ENCODE measurements around the gene HTD2. TPM values are rescaled to one million over a fixed set of nuclear protein-coding genes. Genes with fewer than 3 reads are reported as not detected.

Gene HTD2
- total RNA-seq, 1 experiment from 2014 or later, result 13.5 TPM

DNA sequence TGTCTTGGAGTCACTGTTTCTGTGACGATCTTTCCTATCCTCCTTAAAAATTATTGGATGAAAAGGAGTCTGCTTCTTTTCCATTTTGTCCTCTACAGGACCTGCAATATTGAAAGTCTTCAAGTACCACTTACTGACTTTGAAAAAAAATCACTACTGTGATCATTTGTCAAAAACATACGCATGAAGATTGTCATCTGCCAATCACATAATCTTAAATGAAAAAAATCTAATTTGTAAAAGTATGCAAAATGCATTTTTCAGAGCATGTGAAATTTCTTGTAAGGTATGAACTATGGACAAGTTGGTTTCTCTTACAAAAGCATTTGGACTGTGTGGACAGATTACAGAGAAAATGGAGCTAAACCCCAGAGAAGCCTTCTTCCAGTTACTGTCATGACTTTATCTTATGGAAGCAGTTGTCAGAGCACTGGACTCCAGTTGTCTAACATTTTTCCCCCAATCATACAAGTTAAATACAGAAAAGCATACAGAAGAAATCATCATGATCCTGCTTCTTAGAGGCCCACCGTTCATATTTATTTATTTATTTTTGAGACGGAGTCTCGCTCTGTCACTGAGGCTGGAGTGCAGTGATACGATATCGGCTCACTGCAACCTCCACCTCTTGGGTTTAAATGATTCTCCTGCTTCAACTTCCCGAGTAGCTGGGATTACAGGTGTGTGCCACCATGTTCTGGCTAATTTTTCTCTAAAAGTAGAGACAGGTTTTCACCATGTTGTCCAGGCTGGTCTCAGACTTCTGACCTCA lies 23.0 kb downstream of the HTD2 start (continued):
- TF ChIP-seq CBX3 (IDR thresholded peaks at IDR 0.05; ENCODE audit: low read depth) (no peak), SIN3A (IDR thresholded peaks at IDR 0.05; ENCODE audit: low read depth) (no peak), EZH2phosphoT487 (IDR thresholded peaks at IDR 0.05; ENCODE audit: borderline replicate concordance) (no peak), JUND (IDR thresholded peaks at IDR 0.05) (no peak), CEBPB (IDR thresholded peaks at IDR 0.05; ENCODE audit: low read depth) (no peak), TCF7L2 (IDR thresholded peaks at IDR 0.05; ENCODE audit: borderline replicate concordance, extremely low read depth, insufficient read depth, insufficient read length) (no peak), EZH2 (IDR thresholded peaks at IDR 0.05) (no peak), RAD21 (IDR thresholded peaks at IDR 0.05; ENCODE audit: low read depth) (no peak), EGR1 (IDR thresholded peaks at IDR 0.05; ENCODE audit: low read depth) (no peak), FOSL1 (IDR thresholded peaks at IDR 0.05; ENCODE audit: low read depth) (no peak), SP1 (IDR thresholded peaks at IDR 0.05; ENCODE audit: low read depth) (no peak)
- TF ChIP-seq, protein P1, sequence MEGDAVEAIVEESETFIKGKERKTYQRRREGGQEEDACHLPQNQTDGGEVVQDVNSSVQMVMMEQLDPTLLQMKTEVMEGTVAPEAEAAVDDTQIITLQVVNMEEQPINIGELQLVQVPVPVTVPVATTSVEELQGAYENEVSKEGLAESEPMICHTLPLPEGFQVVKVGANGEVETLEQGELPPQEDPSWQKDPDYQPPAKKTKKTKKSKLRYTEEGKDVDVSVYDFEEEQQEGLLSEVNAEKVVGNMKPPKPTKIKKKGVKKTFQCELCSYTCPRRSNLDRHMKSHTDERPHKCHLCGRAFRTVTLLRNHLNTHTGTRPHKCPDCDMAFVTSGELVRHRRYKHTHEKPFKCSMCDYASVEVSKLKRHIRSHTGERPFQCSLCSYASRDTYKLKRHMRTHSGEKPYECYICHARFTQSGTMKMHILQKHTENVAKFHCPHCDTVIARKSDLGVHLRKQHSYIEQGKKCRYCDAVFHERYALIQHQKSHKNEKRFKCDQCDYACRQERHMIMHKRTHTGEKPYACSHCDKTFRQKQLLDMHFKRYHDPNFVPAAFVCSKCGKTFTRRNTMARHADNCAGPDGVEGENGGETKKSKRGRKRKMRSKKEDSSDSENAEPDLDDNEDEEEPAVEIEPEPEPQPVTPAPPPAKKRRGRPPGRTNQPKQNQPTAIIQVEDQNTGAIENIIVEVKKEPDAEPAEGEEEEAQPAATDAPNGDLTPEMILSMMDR (IDR thresholded peaks at IDR 0.05 in 2 of 3, conservative IDR thresholded peaks at IDR 0.05 in 1 of 3; ENCODE audit: borderline replicate concordance in 1 of 3, insufficient read depth in 1 of 3, low read depth in 2 of 3, low read length in 2 of 3), result no peak
- TF ChIP-seq, protein P2, sequence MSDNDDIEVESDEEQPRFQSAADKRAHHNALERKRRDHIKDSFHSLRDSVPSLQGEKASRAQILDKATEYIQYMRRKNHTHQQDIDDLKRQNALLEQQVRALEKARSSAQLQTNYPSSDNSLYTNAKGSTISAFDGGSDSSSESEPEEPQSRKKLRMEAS (IDR thresholded peaks at IDR 0.05), result no peak

DNA sequence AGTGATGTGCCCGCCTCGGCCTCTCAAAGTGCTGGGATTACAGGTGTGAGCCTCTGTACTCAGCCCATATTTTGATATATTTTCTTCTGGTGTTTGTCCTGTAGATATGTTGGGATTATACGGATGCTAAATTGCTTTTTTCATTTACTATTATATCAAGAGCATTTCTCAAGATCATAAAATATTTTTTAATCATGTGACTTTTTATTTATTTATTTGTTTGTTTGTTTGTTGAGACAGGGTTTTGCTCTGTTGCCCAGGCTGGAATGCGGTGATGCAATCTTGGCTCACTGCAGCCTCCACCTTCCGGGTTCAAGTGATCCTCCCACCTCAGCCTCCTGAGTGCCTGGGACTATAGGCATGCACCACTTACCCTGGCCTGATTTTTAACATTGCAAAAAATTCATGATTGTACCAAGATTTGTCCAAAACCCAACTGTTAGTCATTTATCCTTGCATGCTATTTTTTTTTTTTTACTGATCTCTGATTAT lies 23.6 kb downstream of the HTD2 start:
- Histone ChIP-seq H4K20me1 (ENCODE audit: insufficient read depth) (no peaks in the 10 kb centered on the region), H3K27me3 (ENCODE audit: insufficient read depth, low read length) (no peaks in the 10 kb centered on the region), H3K79me2 (ENCODE audit: insufficient read depth, low read length) (no peaks in the 10 kb centered on the region), H3K9me3 (ENCODE audit: control insufficient read depth in 1 of 2, insufficient read depth in 1 of 2, low read depth in 1 of 2, low read length in 2 of 2) (no peaks in the 10 kb centered on the region), H3K4me3 (replicated peaks in 1 of 2; ENCODE audit: low read depth in 1 of 2, low read length in 2 of 2) (no peak overlapping the region), H3K27ac (ENCODE audit: low read depth, low read length) (no peak overlapping the region), H3K36me3 (ENCODE audit: control insufficient read depth in 1 of 2, insufficient read depth in 2 of 2, low read length in 2 of 2) (no peaks in the 10 kb centered on the region), H3K9ac (ENCODE audit: low read length) (no peak overlapping the region), H2AFZ (ENCODE audit: low read depth, low read length, poor library complexity, severe bottlenecking) (no peak overlapping the region), H3K9me2 (ENCODE audit: insufficient read depth) (no peaks in the 10 kb centered on the region), H3K4me2 (ENCODE audit: low read length) (no peak overlapping the region), H3K4me1 (ENCODE audit: control insufficient read depth in 1 of 2, insufficient read depth in 2 of 2, low read length in 2 of 2) (peaks cover 14 to 23% of the 10 kb centered on the region in 2 experiments; a peak in 3 of 4 replicates)
- ChIA-PET CTCF (no interaction called here), RAD21 (ENCODE audit: low non-redundant PET in 1 of 2, low total read pairs in 2 of 2, uncharacterized antibody in 2 of 2, unreplicated experiment in 2 of 2) (no interaction called here), POLR2A (no interaction called here)
- intact Hi-C loops (cut with micrococcal nuclease), result no loop called here
- no TSS peak for BruUV-seq (replicated peaks)
- DNase-seq (ENCODE audit: low read depth, low spot score) (no peak), ATAC-seq (no peak)
- no peak for TF ChIP-seq SRF (IDR thresholded peaks at IDR 0.05; ENCODE audit: low read depth)
- TF ChIP-seq EGR1 (IDR thresholded peaks at IDR 0.05; ENCODE audit: low read depth), result no peak
- no peak for TF ChIP-seq TCF7L2 (IDR thresholded peaks at IDR 0.05; ENCODE audit: borderline replicate concordance, extremely low read depth, insufficient read depth, insufficient read length)
- TF ChIP-seq, protein P2 (IDR thresholded peaks at IDR 0.05), result no peak
- no peak for TF ChIP-seq ELF1 (IDR thresholded peaks at IDR 0.05; ENCODE audit: borderline replicate concordance, low read depth)
- TF ChIP-seq POLR2A (IDR thresholded peaks at IDR 0.05; ENCODE audit: borderline replicate concordance, extremely low read depth, insufficient read depth, insufficient read length), result no peak
- TF ChIP-seq, protein P3, sequence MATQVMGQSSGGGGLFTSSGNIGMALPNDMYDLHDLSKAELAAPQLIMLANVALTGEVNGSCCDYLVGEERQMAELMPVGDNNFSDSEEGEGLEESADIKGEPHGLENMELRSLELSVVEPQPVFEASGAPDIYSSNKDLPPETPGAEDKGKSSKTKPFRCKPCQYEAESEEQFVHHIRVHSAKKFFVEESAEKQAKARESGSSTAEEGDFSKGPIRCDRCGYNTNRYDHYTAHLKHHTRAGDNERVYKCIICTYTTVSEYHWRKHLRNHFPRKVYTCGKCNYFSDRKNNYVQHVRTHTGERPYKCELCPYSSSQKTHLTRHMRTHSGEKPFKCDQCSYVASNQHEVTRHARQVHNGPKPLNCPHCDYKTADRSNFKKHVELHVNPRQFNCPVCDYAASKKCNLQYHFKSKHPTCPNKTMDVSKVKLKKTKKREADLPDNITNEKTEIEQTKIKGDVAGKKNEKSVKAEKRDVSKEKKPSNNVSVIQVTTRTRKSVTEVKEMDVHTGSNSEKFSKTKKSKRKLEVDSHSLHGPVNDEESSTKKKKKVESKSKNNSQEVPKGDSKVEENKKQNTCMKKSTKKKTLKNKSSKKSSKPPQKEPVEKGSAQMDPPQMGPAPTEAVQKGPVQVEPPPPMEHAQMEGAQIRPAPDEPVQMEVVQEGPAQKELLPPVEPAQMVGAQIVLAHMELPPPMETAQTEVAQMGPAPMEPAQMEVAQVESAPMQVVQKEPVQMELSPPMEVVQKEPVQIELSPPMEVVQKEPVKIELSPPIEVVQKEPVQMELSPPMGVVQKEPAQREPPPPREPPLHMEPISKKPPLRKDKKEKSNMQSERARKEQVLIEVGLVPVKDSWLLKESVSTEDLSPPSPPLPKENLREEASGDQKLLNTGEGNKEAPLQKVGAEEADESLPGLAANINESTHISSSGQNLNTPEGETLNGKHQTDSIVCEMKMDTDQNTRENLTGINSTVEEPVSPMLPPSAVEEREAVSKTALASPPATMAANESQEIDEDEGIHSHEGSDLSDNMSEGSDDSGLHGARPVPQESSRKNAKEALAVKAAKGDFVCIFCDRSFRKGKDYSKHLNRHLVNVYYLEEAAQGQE (IDR thresholded peaks at IDR 0.05; ENCODE audit: low read depth), result no peak
- no peak for TF ChIP-seq SP1 (IDR thresholded peaks at IDR 0.05; ENCODE audit: low read depth)
- TF ChIP-seq JUND (IDR thresholded peaks at IDR 0.05), result no peak
